ENCODE results near the gene MZB1.
"Not testable (repeated sequence)": the region's sequence is repeated elsewhere in the genome, so short reads cannot be mapped to it uniquely, and the experiment has no call there.

MZB1 gene

DNA sequence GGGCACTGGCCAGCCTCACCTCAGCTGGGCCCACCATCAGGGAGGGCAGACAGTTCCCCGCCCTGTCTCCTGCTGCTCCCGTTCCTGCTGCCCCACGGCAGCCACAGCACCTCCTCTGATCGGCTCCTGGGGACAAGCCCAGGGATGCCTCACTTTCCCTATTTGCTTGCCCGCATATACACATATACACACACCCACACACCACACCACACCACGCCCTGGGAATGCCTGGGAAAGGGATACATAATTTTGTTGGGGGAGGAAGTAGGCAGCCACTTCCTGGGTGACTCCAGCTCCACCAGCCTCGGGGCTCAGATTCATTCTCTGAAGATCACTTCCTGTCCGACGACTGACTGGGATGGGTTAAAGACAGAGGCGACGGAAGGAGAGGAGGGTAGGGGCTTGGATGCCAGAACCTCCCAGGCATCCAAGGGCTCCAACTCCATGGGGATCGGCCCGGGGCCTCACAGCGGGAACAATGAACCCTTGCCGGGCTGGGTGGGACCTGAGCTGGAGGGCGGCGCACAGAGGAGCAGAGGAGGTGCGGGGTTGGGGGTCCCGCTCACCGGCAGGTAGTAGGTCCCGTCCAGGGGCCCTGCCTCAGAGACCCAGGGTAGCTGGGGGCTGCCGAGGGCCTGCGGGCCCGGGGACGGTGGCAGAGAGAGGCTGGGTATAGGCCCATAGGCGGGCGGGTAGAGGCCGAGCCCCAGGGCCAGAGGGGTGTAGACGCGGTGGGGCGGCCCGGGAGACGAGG lies 2.0 kb upstream of the MZB1 start:
- no peak for FAIRE-seq

DNA sequence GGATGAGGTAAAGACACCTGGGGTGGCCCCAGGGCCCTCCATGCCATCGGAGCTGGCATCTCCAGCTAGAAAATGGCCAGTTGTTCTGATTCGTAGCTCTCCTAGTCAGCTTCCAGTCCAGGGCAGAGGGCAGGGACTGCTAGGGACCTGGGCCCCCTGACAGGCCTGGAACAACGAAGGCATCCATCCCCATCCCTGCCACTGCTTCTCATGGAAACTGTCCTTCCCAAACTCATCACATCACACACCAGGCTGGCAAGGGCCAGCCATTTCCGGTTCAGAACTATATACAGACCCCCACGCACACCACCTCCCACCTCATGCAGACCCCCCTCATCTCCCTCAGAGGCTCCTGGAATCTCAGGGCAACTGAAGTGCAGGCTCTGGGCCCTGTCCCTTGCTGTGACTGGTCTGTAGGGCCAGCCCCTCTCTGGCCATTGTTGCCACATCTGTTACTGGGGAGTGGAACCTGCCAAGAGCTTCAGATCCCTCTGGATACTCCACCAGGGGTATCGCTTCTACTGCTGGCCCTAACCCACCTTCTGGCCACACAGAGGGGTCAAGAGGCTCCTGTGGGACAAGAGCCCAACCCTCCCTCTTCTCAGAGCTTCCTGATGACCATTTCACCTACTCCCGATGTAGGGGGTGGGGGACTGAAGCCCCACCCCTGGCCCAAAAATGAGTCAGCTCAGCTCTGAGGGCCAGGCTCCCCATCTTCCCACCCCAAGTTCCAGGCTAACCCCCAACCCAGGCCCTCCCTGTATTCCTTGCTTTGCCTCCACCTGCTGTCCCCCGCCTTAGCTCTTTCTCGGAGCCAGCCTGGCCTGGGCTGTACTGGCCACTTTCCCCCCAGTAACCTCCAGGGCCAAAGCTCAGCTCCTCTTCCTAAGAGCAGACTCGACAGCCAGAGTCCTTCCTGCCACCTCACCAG lies 1.2 kb upstream of the MZB1 start:
- FAIRE-seq = no peak

DNA sequence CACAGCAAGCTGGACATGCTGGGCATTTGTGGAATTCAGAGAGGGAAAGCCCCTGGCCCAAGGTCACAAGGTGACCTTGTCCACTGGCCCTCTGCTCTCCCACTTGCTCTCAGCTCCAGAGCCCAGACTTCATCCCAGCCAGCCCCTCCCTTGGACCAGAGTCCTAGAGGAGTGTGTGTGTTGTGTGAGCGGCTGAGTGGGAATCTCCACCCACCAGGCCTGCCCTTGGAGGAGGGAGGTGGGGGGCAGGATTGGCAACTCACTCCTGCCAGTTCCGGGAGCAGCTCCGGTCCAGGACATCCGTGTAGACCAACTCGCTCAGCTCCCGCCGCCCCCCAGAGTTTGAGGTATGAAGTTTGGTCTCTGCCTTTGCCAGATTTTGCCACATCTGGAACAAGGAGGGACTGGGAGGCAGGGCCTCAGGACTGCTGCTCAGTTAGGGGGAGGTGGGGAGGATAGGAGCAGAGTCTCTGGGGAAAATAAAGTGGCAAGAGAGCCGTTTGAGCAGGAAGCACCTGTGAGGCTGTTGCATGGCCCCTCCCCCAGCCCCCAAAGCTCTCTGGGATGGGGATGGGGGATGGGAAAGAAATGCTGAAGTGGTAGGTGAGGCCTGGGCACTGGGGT lies 1.4 kb downstream of the MZB1 start:
- FAIRE-seq = no peak

DNA sequence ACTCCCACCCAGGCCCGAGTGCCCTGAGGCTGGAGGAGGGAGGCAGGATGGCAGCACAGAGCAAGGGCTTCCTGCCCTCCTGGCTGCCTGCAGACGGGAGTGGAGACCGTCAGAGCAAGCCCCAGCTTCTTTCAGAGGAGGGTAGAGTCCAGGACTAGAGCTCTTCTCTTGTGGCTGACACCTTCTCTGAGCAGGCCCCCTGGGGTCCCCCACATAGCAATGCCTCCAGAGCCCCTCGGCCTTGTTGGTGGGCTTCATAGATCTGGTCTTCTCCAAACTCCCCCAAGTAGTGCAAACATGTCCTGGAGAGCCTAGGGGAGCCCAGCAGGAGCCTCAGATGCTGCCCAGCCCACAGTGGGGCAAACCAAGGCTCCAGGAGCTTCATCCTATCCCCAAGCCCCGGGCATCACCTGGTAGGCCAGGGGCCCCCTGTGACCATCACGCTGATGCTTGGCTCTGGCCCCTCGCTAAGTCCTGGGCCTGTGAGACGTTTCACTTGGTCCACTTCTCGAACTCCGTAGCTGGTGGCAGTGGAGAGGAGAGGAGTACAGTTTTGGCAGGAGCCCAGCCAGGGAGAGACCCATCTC lies 2.0 kb downstream of the MZB1 start:
- no peak for FAIRE-seq

DNA sequence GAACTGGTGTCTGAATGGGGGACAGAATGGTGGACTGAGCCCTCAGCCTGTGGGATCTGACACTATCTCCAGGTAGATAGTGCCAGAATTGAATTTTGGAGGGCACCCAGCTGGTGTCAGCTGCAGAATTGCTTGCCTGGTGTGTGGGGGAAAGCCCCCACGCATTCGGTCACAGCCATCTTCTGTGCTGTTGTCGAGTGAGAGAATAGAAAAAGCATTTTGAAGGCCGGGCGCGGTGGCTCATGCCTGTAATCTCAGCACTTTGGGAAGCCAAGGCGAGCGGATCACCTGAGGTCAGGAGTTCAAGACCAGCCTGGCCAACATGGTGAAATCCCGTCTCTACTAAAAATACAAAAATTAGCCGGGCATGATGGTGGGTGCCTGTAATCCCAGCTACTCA lies 2.8 kb downstream of the MZB1 start:
- FAIRE-seq = not testable (repeated sequence)

DNA sequence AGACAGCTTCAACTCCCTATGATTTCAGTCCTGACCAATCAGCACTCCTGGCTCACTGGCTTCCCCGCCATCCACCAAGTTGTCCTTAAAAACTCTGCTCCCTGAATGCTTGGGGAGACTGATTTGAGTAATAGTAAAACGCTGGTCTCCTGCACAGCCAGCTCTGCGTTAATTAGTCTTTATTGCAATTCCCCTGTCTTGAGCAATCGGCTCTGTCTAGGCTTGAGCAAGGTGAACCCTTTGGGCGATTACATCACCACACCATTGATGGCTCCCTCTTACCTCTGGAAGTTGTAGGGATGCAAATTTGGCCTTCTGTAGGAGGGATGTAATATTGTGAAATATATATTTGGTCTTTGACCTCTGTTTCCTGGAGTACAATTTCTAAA lies 3.7 kb downstream of the MZB1 start:
- no peak for FAIRE-seq

DNA sequence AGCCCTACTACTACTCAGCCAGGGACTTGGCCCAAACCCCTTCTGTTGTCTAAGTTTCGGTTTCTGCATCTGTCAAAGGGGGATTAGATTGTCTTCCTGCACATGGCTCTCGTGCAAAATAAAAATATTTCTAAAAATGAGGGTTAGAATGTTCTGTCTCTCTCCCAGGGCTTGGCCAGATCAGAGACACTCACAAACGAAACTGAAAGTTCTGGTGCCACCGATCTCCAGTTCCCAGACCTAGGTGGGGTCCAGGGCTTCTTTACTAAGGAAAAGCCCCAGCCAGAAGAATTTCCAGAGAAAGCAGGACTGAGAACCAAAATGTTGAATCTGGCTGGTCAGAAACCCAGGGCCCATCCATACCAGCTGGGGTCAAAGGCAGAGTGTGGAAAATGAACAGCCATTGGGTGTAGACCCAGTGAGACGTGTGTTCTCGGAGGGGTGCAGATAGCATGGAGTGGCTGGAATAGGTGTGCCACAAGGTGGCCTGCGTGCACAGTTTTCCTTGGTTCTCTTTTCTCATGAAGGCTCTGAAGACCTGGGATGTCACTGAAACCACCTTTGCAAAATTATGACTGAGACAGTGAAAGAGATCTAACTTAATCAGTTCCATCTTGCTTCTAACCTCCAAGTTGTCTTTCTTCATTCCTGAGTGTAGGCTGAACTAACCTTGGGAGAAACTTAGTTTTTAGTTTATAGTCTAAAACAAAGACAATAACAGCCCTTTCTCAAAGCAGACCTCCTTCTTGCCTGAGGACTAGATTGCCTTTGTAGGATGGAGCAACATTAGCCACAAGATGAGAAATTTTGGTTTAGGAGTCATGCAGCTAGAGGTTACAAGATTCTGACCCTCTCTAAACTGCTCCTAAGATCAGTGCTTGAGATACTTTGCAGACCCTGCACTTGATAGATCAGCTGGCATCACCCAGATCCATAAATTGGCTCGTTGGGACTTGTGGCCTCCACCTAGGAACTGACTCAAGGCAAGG lies 4.4 kb downstream of the MZB1 start:
- FAIRE-seq = no peak

DNA sequence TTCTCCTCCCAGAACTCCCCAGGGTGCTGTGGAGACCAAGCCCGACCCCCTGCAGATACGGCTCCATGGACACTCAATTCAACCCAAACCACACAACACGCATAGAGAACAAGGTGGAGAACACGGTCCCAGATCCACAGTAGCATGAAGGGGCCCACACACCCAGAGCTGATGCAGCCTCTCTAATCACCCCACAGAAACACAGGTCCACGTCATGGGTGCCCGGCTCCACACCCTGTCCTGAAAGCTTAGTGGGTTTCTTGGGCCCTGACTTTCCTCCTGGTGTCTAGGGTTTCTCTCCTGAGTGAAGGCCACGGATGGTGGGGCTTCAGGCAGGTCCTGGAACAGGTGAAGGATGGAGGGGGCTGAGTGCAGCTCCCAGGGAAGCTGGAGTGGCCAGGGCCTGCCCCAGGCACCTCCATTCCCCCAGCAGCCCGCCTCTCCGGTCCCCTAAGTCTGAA lies 5.1 kb downstream of the MZB1 start:
- no peak for FAIRE-seq

DNA sequence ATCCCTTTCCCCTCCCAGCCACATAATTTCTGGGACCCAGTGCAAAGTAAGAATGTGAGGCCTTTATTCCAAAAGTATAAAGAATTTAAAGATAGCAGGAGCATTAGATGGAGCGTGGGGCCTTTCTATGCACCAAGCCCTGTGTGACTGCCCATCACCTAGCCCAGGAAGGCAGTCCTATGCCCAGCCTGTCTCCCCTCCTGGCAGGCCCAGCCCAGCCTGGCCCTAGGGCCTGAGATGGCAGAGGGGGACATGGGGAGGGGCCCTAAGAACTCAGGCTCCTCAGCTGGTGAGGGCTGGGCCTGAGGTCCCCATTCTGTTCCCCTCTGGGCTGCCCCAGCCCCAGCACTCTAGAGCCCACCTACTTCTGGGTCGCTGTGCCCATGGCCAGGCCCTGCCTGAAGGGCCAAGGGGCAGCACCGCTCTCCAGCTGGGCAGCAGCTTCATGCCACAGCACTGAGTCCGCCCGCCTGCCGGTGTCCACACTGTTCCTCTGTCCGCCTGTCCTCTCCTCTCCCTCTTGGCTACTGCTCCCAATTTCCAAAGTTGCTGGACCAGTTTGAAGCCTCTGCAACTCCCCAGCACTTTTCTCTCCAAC lies 5.6 kb downstream of the MZB1 start:
- FAIRE-seq = no peak

DNA sequence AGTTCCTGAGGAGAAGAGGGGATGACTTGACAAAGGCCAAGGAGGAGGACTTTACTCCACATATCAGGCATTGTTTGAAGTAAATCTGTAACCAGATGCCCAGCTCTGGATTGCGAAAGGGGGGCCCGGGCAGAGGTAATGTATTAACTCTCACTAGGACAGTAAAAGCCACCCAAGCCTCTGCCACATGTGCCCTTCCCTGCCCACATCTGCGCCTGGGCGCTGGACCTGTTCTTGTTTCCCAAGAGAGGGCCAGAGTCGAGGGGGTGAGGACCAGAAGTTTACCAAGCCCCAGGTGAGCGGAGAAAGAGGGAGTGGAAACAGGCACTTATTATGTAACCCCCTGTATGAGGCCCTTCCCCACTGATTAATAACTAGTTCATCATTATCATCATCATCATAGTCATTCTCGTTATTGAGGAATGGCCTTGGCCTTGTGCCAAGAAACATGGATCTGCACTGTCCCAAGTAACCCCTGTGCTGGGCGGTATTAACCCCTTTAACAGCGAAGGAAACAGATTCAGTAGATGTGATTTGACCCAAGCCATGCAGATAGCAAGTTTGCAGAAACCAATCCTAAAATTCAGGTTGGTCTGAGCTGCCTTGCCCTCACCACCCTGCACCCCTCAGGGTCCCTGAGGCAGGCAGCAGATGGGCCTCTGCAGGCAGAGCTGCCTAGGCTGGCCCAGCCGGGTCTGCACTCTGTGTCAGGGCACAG lies 6.3 kb downstream of the MZB1 start, which contains the start of gene SLC23A1:
SLC23A1 (minus strand) TSS at position 23 of the 718 bp plus-strand sequence. CDS start 44 bp downstream, outside the sequence.
- no peak for FAIRE-seq

DNA sequence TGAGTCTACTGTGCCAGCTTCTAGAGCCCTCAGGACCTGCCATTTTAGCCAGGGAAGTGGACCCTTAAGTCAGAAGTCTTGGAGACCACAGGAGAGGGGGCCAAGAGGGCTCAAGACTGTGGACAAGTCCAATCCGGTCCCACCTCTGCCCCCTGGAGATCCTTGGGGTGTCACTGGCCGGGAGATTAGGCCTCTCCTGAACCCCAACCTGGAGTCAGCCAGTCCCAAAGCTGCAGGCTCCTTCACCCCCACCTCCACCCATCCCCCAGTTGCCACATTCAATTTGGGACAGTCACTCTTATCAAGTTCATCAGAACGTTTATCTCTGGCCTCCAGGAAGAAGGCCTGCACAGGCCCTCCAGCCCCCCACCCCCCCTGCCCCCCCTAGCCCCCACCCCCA lies 6.9 kb downstream of the MZB1 start:
- no peak for FAIRE-seq

DNA sequence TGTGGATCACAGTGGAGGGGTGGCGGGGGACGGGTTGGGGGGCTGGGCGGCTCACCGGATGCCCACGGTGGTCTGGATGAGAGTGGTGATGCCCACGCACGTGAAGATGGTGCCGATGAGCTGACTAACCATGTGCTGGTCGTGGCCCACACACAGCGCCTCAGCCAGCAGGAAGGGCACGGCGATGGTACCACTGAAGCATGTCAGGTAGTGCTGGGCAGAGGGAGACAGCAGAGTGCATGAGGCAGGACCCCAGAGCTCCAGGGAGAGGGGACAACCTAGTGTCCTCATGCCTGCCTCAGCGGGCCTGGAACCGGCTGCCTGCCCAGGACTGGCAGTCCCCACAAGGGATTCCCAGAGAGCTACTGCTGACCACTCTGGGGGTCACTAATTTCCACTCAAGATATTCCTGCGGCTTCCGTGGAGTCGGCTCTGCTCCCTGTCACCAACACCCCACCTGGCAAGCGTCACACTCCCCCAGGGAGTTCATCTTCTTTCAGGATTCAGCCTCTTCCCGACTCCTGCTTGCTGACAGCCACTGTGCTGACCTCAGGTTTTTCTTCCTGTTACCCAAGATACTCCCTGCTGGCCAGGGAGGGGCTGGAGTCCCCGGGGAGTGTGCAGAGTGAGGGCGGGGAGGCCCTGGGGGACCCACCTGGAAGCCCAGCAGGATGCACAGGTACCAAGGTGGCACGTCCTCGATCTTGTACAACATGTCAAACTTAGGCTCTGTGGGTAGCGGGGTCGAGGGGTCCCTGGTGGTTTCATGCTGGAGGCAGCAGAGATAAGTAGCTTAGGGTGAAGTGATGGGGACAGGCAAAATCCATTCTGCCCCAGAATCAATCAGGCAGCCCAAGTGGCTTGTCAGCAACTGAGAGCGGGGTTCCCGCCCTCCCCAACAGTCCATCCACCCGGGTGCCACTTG lies 7.6 kb downstream of the MZB1 start:
- no peak for FAIRE-seq

DNA sequence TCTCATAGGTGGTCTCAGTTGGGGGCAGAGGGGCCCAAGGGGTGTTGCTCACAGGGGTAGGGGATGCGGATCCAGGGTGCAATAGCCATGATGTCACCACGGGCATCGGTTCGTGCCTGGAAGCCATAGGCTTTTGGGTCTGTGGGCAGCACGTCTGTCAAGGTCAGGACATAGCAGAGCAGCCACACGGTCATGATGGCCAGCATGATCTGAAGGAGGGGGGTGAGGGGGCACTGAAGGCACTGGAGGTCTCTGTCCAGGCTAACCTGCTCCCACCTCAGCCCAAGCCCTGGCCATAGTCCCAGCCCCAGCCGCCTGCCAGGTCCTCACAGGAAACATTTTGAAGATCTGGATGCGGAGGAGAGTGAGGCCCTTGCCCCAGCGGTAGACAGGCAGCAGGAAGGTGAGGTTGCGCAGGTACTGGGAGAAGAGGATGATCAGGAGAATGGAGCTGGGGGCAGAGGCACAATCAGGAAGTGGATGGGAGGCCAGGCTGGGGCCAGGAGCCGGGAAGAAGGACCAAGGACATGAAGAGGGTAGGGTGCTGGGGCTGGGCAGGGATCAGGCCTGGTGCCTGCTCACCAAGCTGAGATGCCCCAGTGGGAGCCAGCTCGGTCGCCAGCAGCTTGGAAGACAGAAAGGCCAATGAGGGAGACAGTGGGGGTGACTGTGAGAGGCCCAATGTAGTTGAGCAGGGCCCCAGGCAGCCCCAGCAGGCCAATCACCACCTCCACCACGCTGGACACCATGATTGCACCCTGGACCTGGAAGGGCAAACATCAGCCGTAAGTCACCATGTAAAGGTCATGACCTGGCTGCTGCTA lies 9.9 kb downstream of the MZB1 start:
- no peak for FAIRE-seq

DNA sequence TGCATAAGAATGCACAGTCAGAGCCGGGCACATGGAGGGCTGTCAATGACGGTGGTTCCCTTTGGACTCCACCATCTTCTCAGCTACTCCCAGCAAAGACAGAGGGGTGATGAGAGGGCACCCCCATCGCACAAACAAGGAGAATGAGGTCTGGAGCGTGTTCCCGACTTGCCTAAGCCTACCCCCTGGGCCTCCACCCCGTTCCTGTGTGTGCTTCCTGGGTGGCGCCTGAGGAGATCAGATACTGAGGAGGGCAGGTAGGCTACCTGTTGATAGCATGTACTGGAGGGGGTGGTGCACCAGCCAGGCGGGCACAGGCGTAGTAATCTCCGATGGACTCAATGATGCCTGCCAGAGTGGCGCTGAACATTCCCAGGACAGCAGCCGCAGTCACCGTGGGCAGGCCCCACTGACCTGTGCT lies 10.8 kb downstream of the MZB1 start:
- FAIRE-seq = no peak

DNA sequence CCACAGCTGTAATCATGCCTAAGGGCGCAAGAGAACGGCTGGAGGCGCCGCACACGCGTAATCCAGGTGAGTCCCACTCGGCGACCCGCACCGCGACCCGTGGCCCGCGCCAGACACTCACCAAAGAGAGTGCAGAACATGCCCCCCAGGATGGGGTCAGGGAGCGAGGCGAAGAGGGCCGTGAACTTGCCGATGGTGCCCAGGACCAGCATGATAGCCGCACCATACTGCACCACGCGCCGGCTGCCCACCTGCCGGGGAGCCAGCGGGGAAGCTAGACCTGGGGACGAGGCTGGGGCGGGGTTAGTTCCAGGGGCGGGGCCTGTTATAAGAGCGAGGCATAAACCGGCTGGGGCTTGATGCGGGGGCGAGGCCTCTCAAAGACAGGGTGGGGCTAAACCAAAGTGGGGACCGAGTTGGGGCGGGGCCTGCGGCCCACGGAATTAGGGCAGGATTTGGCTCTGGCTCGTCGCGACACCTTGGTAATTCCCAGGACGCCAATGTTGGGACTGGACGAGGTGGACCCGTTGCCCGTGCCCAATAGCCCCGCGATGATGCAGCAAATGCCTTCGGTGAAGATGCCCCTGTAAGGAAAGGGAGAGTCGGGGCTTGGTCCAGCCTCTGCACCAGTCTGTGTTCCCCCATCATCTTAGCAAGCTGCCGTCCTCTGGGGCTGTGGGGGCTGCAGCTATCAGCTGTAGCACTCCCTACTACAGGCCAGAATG lies 11.4 kb downstream of the MZB1 start:
- FAIRE-seq = no peak

DNA sequence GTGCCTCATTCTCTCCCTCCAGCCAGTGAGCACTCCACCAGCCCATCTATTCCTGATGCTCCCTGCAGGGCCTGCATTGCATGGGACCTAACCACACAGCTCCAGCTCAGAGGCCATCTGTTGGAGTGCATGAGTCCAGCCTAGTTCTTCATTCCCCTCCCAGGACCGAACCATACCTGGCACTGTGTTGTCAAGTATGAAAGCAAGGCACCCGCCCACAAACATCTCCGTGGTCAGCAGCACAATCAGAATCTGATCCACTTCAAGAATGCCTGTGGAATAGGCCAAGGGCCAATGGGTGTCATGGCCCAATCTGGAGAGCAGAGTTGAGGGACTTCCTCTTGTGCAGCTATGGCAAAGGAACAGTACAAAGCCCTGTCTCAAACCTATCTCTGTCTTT lies 12.5 kb downstream of the MZB1 start:
- FAIRE-seq = no peak

DNA sequence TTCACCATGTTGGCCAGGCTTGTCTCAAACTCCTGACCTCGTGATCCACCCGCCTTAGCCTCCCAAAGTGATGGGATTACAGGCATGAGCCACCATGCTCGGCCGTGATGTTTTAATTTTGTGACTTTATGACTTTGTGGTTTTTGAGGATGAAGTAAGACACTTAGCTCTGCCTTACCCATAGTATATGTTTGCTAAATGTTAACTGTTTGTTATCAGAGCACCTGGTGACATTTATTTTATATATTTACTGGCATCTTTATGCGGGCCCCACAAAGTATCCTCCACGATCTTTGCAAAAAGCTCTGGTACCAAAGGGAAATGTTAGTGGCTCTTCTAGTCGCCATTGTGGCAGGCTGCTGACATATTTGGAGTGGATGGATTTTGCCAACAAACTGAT lies 13.3 kb downstream of the MZB1 start:
- FAIRE-seq = no peak

DNA sequence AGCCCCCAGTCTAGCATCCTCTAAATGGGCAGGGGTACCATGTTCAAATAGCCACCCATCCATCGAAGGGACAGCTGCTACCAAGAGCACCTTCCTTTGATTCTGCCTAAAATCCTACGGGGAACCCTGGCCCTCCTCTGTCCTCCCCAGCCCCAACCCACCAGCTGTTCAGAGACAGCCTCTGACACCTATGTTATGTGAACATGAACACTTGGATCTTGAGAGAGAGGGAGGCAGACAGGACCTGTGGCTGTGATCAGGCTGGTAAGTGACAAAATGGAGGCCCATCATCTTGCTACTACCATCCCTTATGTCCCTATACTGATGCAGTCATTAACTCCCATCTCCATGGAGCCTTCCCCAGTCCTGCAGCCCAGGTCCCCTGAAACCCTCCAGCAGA lies 14.8 kb downstream of the MZB1 start:
- no peak for FAIRE-seq

Data from TTC549 (cell line).